ENCODE data around the gene TBCC. TPM values are rescaled to one million over a fixed set of nuclear protein-coding genes. Genes with fewer than 3 reads are reported as not detected.
A peak's percentile ranks its signal among the peaks of the same experiment; 100 is the strongest.

Gene TBCC
- total and polyA plus RNA-seq, 2 donors from 2014 or later: 17.6 to 21.2 TPM

DNA sequence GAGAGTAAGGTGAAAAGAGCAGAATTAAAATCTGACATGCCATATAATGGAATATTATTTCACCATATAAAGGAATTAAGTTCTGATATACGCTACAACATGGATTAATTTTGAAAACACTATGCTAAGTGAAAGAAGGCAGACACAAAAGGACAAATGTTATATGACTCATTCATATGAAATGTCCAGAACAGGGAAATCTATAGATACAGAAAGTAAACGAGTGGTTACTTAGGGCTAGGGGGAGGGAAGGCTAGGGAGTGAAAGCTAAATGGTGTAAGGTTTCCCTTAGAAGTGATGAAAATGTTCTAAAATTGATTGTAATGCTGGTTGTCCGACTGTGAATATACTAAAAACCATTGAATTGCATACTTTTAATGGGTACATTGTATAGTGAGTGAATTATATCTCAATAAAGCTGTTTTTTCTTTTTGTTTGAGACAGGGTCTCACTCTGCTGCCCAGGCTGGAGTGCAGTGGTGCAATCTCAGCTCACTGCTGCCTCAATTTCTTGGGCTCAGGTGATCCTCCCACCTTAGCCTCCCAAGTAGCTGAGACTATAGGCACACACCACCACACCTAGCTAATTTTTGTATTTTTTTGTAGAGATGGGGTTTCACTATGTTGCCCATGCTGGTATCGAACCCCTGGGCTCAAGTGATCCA is 31.7 kb downstream of the TBCC start:
- FAIRE-seq: no peak
- Histone ChIP-seq H3K27me3 (ENCODE audit: control insufficient read depth, insufficient read depth, low read length) (no peaks in the 10 kb centered on the region), H3K9ac (ENCODE audit: low read length in 3 of 3) (no peak overlapping the region), H3K4me3 (ENCODE audit: low read length in 3 of 3) (no peak overlapping the region), H3K36me3 (ENCODE audit: control insufficient read depth in 2 of 3, insufficient read depth in 3 of 3, low read length in 3 of 3) (no peaks in the 10 kb centered on the region), H3K4me1 (ENCODE audit: control insufficient read depth in 2 of 3, insufficient read depth in 2 of 3, low read depth in 1 of 3, low read length in 3 of 3) (no peaks in the 10 kb centered on the region), H3K9me3 (ENCODE audit: control insufficient read depth in 2 of 3, insufficient read depth in 1 of 3, low read length in 3 of 3) (peaks cover 0 to 7% (median 0%) of the 10 kb centered on the region in 3 donors), H3K27ac (ENCODE audit: low read depth in 2 of 2, low read length in 2 of 2) (no peak overlapping the region)
- intact Hi-C loops (cut with DNase I): no loop called here
- DNase-seq: no peak
- TF ChIP-seq, protein P1, sequence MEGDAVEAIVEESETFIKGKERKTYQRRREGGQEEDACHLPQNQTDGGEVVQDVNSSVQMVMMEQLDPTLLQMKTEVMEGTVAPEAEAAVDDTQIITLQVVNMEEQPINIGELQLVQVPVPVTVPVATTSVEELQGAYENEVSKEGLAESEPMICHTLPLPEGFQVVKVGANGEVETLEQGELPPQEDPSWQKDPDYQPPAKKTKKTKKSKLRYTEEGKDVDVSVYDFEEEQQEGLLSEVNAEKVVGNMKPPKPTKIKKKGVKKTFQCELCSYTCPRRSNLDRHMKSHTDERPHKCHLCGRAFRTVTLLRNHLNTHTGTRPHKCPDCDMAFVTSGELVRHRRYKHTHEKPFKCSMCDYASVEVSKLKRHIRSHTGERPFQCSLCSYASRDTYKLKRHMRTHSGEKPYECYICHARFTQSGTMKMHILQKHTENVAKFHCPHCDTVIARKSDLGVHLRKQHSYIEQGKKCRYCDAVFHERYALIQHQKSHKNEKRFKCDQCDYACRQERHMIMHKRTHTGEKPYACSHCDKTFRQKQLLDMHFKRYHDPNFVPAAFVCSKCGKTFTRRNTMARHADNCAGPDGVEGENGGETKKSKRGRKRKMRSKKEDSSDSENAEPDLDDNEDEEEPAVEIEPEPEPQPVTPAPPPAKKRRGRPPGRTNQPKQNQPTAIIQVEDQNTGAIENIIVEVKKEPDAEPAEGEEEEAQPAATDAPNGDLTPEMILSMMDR (IDR thresholded peaks at IDR 0.05; ENCODE audit: borderline replicate concordance, extremely low read depth, insufficient read depth): no peak

DNA sequence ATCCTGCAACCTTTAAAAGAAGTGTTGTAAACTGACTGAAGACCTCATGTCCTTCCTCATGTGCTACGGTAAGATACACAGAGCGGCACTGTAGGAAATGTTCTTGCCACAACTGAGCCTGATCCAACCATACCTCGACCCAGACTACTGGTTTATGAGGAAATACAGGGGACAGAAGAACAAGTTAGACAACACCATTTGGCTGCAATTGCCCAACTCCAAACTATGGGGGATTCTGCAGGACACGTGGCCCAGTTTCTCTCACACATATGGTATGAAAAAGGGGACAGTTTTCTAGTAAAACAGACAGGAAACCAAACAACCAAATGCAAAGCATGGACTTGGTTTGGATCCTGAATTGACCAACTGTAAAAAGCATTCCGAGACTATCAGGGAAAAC is 34.0 kb downstream of the TBCC start:
- Histone ChIP-seq H3K9me3 (ENCODE audit: control insufficient read depth in 2 of 3, insufficient read depth in 1 of 3, low read length in 3 of 3) (peaks cover 0 to 7% (median 0%) of the 10 kb centered on the region in 3 donors), H3K4me3 (ENCODE audit: low read length in 3 of 3) (no peak overlapping the region), H3K27me3 (ENCODE audit: control insufficient read depth, insufficient read depth, low read length) (no peaks in the 10 kb centered on the region), H3K27ac (ENCODE audit: low read depth in 2 of 2, low read length in 2 of 2) (no peak overlapping the region), H3K36me3 (ENCODE audit: control insufficient read depth in 2 of 3, insufficient read depth in 3 of 3, low read length in 3 of 3) (no peaks in the 10 kb centered on the region), H3K9ac (ENCODE audit: low read length in 3 of 3) (no peak overlapping the region), H3K4me1 (ENCODE audit: control insufficient read depth in 2 of 3, insufficient read depth in 2 of 3, low read depth in 1 of 3, low read length in 3 of 3) (no peaks in the 10 kb centered on the region)
- intact Hi-C loops (cut with DNase I): no loop called here
- FAIRE-seq (no peak), DNase-seq (no peak)
- TF ChIP-seq, protein P1 (IDR thresholded peaks at IDR 0.05; ENCODE audit: borderline replicate concordance, extremely low read depth, insufficient read depth): no peak

DNA sequence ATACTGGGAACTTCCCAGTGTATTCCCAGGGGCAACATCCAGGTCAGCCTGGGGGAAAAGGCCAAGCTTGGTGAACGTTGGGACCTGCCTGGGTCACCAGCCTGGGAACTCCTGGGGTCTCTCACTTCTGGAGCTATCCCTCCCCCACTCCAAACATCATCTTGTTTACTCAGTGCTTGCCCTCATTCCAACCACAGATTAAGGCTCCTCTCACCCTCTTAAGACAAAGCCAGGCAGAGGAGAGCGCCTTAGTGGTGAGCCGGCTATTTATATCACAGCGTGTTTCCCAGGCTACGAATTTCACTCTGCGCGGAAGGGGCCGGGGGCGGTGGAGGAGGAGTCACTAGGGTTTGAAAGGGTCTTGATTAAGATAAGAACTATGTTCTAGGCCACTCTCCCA is 35.6 kb downstream of the TBCC start:
- Histone ChIP-seq H3K9ac (ENCODE audit: low read length in 3 of 3) (no peak overlapping the region), H3K4me3 (ENCODE audit: low read length in 3 of 3) (no peak overlapping the region), H3K27ac (ENCODE audit: low read depth in 2 of 2, low read length in 2 of 2) (no peak overlapping the region), H3K9me3 (ENCODE audit: control insufficient read depth in 2 of 3, insufficient read depth in 1 of 3, low read length in 3 of 3) (peaks cover 0 to 7% (median 0%) of the 10 kb centered on the region in 3 donors), H3K27me3 (ENCODE audit: control insufficient read depth, insufficient read depth, low read length) (no peaks in the 10 kb centered on the region), H3K4me1 (ENCODE audit: control insufficient read depth in 2 of 3, insufficient read depth in 2 of 3, low read depth in 1 of 3, low read length in 3 of 3) (no peaks in the 10 kb centered on the region), H3K36me3 (ENCODE audit: control insufficient read depth in 2 of 3, insufficient read depth in 3 of 3, low read length in 3 of 3) (no peaks in the 10 kb centered on the region)
- intact Hi-C loops (cut with DNase I): no loop called here
- TF ChIP-seq, protein P1 (IDR thresholded peaks at IDR 0.05; ENCODE audit: borderline replicate concordance, extremely low read depth, insufficient read depth): no peak
- DNase-seq (peak; percentile 31 to 67 (median 59)), FAIRE-seq (no peak)
